NCI-H2029 (cell line): Measurements from ENCODE around the gene TP53TG5.

ENCODE experiments used
- DNase-seq: peaks from one replicate; lab custom pipeline; 2025; lab: John Stamatoyannopoulos, UW

Gene TP53TG5

DNA sequence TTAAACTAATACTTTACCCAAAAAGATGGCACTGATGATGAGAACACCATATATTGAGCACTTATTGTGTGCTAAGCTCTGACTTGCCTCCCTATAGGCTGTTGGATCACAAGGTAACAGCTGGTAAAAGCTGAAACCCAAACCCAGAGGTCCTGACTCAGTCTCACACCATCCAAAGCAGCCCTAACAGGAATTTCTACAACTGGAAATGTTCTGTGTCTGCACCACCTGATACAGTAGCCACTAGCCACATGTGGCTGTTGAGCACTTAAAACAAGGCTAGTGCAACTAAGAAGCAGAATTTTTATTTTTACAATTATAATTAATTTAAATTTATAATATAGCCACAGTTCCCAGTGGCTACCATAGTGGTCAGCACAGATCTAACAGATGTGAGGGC, 54.4 kb downstream of the TP53TG5 start:
- DNase-seq = no peak

DNA sequence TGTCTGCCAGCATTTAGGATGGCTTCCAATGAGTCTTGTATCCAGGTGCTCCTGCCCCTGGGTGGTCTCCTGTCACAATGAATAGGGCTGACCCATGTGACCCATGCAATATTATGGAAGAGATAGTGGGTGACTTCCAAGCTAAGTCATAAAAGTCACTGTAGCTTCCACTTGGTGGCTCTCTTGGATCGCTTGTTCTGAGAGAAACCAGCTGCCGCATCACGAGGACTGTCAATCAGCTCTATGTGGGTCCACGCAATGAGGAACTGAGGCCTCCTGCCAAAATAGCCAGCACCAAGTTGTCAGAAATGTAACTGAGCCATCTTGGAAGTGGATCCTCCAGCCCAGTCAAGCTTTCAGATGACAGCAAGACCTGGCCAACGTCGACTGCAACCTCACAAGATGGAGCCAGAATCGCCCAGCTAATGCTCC, 55.2 kb downstream of the TP53TG5 start:
- peak; percentile 63 for DNase-seq
